IPS DF 4.7 (cell line): ENCODE results near the gene ING3.

Experiments used
- DNase-seq: peaks from one replicate; pipeline ENCODE4 v3.0.0-alpha.2; 2013; ENCODE audit warnings: low spot score; ENCODE audit errors: extremely low read depth

The ING3 gene

DNA sequence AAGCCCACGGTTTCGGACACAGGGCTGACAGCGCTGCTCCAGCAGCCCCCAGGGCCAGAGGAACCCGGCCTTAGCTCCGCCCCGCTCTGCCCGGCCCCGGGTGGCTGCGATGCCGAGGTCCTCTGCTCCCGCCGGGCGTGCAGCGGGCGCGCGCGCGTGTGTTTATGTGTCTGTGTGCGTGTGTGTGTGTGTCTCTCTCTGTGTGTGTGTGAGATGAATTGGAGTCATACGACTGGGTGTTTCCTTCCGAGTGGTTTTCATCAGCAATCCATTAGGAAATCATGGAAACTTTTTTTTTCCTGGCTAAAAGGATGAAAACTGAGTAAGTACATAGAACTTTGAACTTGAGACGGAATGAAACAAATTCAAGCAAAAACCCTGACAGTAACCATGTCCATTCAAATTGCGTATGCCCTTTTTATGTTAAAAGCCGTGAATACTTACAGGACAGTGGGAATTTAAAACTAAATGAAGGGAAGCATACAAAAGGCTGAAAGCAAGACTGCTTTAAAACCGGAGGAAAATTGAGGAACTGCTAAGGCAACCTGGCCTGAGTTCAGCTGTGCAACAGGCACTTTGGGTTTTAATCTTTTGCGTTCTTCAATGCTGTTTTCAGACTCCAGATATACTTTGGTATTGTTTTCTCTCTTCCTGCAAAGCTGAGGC, 38.1 kb downstream of the ING3 start, which contains the start of gene CPED1:
TSS of gene CPED1 (plus strand) at position 121 of the 666 bp plus-strand sequence. CDS start 911 bp downstream, outside the sequence.
- DNase-seq = no peak

GRCh38 chr7:120989257-120990220, 39.0 kb downstream of the ING3 start:
- no peak for DNase-seq

DNA sequence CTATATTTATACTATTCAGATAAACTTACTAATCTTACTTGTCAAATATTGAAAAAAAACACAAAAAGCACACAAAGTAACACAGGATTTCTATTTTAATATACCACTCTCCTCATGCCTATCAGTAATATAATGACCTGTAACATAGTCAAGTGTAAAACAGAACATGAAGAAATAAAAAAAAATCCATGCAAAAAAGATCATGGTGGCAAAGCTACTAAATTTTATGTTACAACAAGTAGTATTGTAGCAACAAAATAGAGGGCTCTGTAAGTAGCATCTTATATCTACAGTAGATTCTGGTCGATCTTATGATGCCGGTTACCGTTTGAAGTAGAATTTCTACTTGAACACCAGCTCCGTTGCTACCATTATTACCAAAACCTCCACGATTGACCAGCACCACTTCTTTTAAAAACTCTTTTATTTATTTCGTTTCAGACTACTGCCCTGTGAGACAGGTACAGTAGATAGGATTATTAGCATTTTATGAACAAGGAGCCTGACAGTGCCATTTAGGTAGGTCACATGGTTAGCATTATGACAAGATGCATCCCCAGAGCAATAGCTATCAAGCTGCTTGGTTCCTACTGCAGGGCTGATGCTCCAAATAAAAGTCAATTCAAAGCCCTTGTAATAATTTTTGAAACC, 40.0 kb downstream of the ING3 start:
- no peak for DNase-seq

- DNase-seq = no peak
Measured at GRCh38 chr7:120991161-120991560, 40.6 kb downstream of the ING3 start.

GRCh38 chr7:120991581-120991980, 41.0 kb downstream of the ING3 start:
- no peak for DNase-seq

- DNase-seq = no peak
Measured at GRCh38 chr7:120992272-120992964, 41.8 kb downstream of the ING3 start.

DNA sequence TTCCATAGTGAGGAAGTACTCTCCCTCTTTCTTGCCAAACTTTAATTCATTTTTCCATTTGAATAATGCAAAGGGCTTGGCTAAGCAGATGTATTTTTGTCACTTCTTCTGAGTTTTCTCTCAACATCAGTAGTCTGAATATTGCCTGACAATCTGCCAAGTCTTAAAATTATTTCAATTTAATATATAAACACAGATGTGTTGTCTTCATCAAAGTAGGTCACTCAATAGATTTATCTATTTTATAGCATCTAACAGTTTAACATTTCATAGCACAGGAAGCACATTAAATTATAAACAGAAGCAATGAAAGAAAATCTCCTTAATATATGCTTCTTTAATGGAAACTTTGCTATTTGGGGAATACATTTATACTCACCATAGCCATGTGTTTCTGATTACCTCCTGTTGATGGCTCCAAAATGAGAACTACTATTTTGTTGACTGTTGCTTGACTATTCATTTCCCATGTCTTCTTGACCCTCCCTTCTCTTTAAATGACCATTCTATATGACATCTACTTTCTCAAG, 42.5 kb downstream of the ING3 start:
- no peak for DNase-seq

- DNase-seq = no peak
Measured at GRCh38 chr7:120993553-120994191, 43.1 kb downstream of the ING3 start.

- DNase-seq = no peak
Measured at GRCh38 chr7:120994512-120995410, 44.2 kb downstream of the ING3 start.

DNA sequence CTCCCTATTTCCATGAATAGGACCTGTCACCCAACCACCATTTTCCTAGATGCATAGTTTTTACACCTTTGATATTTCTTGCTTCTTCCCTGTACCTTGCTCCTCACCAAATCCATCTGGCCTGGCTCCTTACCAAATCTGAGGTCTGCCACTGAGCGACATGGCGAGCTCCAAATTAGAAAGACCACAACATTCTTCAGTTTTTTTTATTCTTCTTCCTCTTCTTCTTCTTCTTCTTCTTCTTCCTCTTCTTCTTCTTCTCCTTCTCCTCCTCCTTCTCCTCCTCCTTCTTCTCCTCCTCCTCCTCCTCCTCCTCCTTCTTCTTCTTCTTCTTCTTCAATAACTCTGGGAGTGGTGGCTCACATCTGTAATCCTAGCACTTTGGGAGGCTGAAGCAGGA, 45.1 kb downstream of the ING3 start:
- no peak for DNase-seq

- no peak for DNase-seq
Measured at GRCh38 chr7:120996333-120996987, 45.9 kb downstream of the ING3 start.

DNA sequence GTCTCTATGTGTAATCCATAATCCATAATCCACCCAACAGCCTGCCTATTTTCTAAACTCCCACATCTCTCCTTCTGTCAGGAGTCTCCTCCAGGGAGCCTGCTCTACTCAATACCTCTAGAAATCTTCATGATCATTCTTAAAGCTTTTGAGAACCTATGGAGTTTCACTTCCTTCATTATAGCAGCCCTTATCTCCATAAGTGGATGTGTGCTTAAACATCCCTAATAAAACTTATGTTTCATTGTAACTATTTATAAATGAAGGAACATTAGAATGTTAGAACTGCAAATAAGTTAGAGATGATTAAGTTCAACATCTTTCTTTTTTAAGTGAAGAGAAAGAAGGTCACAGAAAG, 46.4 kb downstream of the ING3 start:
- DNase-seq = no peak

GRCh38 chr7:120997882-120998474, 47.4 kb downstream of the ING3 start:
- DNase-seq = no peak

DNA sequence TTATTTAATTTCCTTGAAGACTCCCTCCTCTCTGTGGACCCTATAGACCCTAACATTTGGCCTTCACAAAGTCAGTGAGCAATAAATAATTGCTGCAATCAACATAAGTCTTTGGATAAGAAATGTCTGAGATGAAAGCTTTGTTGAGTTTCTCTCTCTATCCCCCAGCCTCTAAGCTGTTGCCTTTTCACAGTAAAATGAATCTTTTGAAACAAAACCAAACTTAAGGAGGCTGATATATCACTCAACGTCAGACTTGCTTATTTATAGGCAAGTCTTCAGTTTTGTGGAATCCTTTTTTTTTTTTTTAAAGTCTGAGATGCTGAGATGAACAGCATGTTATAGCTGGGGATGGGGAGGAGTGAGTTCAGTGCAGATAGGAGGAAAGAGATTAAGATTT, 47.9 kb downstream of the ING3 start:
- DNase-seq = no peak

DNA sequence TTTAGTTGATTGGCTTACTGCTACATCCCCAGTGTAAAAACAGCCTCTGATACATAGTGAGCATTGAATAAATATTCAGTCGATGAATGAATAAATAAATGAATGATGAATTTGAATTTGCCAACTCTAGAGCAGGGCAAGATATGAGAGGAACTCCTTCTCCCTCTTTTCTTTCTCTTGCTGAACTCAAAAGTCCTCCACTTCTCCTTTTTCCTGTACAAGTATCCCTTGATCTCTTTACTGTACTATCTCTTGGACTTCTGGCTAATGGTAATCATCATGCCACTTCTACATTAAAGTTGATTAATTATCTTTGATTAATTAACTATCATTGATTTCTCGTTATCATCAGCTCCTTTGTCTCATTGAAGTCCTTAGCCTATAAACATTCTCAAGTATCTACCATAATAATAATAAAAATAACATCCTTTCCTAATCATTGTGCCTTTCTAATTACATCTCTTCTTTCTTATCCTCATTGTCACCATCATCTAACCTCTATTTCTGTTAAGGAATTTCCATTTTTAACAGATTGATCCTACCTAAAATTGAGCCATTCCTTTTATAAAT, 48.5 kb downstream of the ING3 start:
- DNase-seq = no peak

DNA sequence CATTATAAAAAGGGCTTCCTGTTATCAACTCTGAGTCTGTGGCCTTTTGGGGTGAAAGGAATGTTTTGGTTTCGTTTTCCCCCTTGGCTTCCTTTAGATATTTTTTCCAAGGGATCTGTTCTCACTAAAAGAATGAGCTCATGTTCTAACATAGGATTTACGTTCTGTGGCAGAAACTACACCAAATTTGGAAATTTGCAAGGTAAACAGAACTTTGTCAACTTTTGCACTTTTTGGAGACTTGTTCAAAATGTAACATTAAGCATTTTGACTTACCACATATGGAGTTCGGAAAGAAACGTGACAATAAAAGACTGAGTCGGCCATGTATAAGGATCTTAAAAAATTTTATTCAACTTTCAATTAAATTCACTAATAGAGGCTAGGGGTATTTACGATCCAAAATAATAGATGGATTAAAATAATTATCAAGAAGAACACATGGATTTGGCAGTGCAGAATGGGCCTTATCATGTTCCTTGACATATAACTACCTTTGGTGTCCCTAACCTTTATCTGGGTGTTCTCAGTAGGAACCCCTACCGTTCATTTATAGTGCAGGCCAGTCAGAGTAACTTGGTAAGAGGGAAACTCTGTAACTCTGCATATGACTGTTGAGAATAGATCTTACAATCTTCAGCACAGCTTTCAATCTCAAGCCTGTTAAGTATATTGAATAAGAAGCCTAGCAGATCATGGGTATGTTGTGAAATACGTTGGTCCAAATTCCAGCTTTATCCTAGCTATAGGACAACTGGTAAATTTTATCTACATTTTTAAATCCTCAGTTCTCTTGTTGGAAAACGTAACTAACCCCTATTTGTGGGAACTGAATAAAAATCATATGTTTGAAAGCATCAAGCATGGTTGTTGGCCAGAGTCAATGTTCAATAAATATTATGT, 49.8 kb downstream of the ING3 start:
- no peak for DNase-seq

- DNase-seq = no peak
Measured at GRCh38 chr7:121001234-121001906, 50.8 kb downstream of the ING3 start.
